ENCODE results near the gene MTX2. TPM values are rescaled to one million over a fixed set of nuclear protein-coding genes. Genes with fewer than 3 reads are reported as not detected.

Gene MTX2
- total RNA-seq, 1 donor: 18.3 TPM

- DNase-seq (ENCODE audit: low read depth): no peak
- TF ChIP-seq CTCF (IDR thresholded peaks at IDR 0.05; ENCODE audit: insufficient read depth, low read length): no peak
- no peak overlapping the region for H3K4me3 ChIP-seq (ENCODE audit: low read depth, low read length)
These were observed 55.6 kb downstream of the MTX2 start for GRCh38 chr2:176324862-176325261.

GRCh38 chr2:176325732-176326131, 56.5 kb downstream of the MTX2 start:
- H3K4me3 ChIP-seq (ENCODE audit: low read depth, low read length): no peak overlapping the region
- no peak for TF ChIP-seq CTCF (IDR thresholded peaks at IDR 0.05; ENCODE audit: insufficient read depth, low read length)
- no peak for DNase-seq (ENCODE audit: low read depth)

- TF ChIP-seq CTCF (IDR thresholded peaks at IDR 0.05; ENCODE audit: insufficient read depth, low read length): no peak
- H3K4me3 ChIP-seq (ENCODE audit: low read depth, low read length): no peak overlapping the region
- no peak for DNase-seq (ENCODE audit: low read depth)
These were observed 58.9 kb downstream of the MTX2 start for GRCh38 chr2:176328149-176328548.

GRCh38 chr2:176330612-176331011, 61.4 kb downstream of the MTX2 start:
- no peak for TF ChIP-seq CTCF (IDR thresholded peaks at IDR 0.05; ENCODE audit: insufficient read depth, low read length)
- DNase-seq (ENCODE audit: low read depth): no peak
- no peak overlapping the region for H3K4me3 ChIP-seq (ENCODE audit: low read depth, low read length)

GRCh38 chr2:176331646-176332045, 62.4 kb downstream of the MTX2 start:
- no peak for TF ChIP-seq CTCF (IDR thresholded peaks at IDR 0.05; ENCODE audit: insufficient read depth, low read length)
- no peak overlapping the region for H3K4me3 ChIP-seq (ENCODE audit: low read depth, low read length)
- DNase-seq (ENCODE audit: low read depth): no peak

- TF ChIP-seq CTCF (IDR thresholded peaks at IDR 0.05; ENCODE audit: insufficient read depth, low read length): no peak
- DNase-seq (ENCODE audit: low read depth): no peak
- no peak overlapping the region for H3K4me3 ChIP-seq (ENCODE audit: low read depth, low read length)
These were observed 65.5 kb downstream of the MTX2 start for GRCh38 chr2:176334729-176335128.

GRCh38 chr2:176338395-176338794, 69.2 kb downstream of the MTX2 start:
- no peak overlapping the region for H3K4me3 ChIP-seq (ENCODE audit: low read depth, low read length)
- DNase-seq (ENCODE audit: low read depth): no peak
- TF ChIP-seq CTCF (IDR thresholded peaks at IDR 0.05; ENCODE audit: insufficient read depth, low read length): no peak

Data from fibroblast of the aortic adventitia (primary cell).